ENCODE measurements around the gene SEMA6A.

- TF ChIP-seq CTCF (IDR thresholded peaks at IDR 0.05) (no peak), POLR2A (IDR thresholded peaks at IDR 0.05) (no peak)
These were observed 120.2 kb downstream of the SEMA6A start for GRCh38 chr5:116454417-116454927.
